Measurements from ENCODE around the gene ELAC2. TPM values are rescaled to one million over a fixed set of nuclear protein-coding genes. Genes with fewer than 3 reads are reported as not detected.

The ELAC2 gene
- total RNA-seq, 1 donor from 2014 or later: 73.7 TPM

- H3K36me3 Mint-ChIP-seq (ENCODE audit: low read depth, unreplicated experiment): peaks cover 4% of the 10 kb centered on the region
- peaks cover 9% of the 10 kb centered on the region for H3K4me1 Mint-ChIP-seq (ENCODE audit: unreplicated experiment)
- peak; percentile 28 for DNase-seq (ENCODE audit: low spot score)
- TF ChIP-seq, protein P1, sequence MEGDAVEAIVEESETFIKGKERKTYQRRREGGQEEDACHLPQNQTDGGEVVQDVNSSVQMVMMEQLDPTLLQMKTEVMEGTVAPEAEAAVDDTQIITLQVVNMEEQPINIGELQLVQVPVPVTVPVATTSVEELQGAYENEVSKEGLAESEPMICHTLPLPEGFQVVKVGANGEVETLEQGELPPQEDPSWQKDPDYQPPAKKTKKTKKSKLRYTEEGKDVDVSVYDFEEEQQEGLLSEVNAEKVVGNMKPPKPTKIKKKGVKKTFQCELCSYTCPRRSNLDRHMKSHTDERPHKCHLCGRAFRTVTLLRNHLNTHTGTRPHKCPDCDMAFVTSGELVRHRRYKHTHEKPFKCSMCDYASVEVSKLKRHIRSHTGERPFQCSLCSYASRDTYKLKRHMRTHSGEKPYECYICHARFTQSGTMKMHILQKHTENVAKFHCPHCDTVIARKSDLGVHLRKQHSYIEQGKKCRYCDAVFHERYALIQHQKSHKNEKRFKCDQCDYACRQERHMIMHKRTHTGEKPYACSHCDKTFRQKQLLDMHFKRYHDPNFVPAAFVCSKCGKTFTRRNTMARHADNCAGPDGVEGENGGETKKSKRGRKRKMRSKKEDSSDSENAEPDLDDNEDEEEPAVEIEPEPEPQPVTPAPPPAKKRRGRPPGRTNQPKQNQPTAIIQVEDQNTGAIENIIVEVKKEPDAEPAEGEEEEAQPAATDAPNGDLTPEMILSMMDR (IDR thresholded peaks at IDR 0.05; ENCODE audit: unreplicated experiment): no peak
- peak overlapping the region; percentile 28 for H3K27ac Mint-ChIP-seq (ENCODE audit: unreplicated experiment)
- H3K9me3 Mint-ChIP-seq (ENCODE audit: unreplicated experiment): no peaks in the 10 kb centered on the region
- no peaks in the 10 kb centered on the region for H3K27me3 Mint-ChIP-seq (ENCODE audit: unreplicated experiment)
- no peak overlapping the region for H3K4me3 Mint-ChIP-seq (ENCODE audit: unreplicated experiment)
Measured at GRCh38 chr17:12977008-12977751, 40.6 kb downstream of the ELAC2 start.

DNA sequence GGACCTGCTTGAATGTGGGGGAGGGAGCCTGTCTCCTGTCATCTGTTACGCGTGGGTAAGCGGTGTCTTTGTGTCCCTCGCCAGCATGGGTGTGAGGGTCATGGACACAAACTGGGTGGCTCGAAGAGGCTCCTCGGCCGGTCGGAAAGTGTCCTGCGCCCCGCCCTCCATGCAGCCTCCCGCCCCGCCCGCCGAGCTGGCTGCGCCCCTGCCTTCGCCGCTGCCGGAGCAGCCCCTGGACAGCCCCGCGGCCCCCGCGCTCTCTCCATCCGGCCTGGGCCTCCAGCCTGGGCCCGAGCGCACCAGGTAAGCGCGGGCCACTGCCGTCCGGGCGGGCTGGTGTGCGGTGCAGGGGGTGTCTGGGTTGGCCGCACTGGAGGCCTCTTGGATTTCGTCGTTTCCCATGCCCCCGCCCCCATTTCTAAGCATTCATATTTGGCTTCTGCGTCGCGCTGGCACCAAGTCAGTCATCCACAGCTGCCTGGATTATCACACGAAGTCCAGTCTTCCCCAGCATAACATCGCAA, 43.8 kb downstream of the ELAC2 start:
- no peaks in the 10 kb centered on the region for H3K9me3 Mint-ChIP-seq (ENCODE audit: unreplicated experiment)
- peaks cover 9% of the 10 kb centered on the region for H3K4me1 Mint-ChIP-seq (ENCODE audit: unreplicated experiment)
- H3K27me3 Mint-ChIP-seq (ENCODE audit: unreplicated experiment): peaks cover 1% of the 10 kb centered on the region
- TF ChIP-seq, protein P1 (IDR thresholded peaks at IDR 0.05; ENCODE audit: unreplicated experiment): no peak
- peaks cover 4% of the 10 kb centered on the region for H3K36me3 Mint-ChIP-seq (ENCODE audit: low read depth, unreplicated experiment)
- no peak overlapping the region for H3K27ac Mint-ChIP-seq (ENCODE audit: unreplicated experiment)
- H3K4me3 Mint-ChIP-seq (ENCODE audit: unreplicated experiment): no peak overlapping the region
- DNase-seq (ENCODE audit: low spot score): peak; percentile 22

- Mint-ChIP-seq H3K4me1 (ENCODE audit: unreplicated experiment) (peaks cover 9% of the 10 kb centered on the region), H3K36me3 (ENCODE audit: low read depth, unreplicated experiment) (peaks cover 4% of the 10 kb centered on the region), H3K27me3 (ENCODE audit: unreplicated experiment) (peaks cover 1% of the 10 kb centered on the region), H3K27ac (ENCODE audit: unreplicated experiment) (no peak overlapping the region), H3K4me3 (ENCODE audit: unreplicated experiment) (no peak overlapping the region), H3K9me3 (ENCODE audit: unreplicated experiment) (no peaks in the 10 kb centered on the region)
- TF ChIP-seq, protein P1 (IDR thresholded peaks at IDR 0.05; ENCODE audit: unreplicated experiment): no peak
- no peak for DNase-seq (ENCODE audit: low spot score)
Measured at GRCh38 chr17:12973496-12974004, 44.3 kb downstream of the ELAC2 start.

- TF ChIP-seq, protein P1 (IDR thresholded peaks at IDR 0.05; ENCODE audit: unreplicated experiment): no peak
- Mint-ChIP-seq H3K27me3 (ENCODE audit: unreplicated experiment) (peaks cover 4% of the 10 kb centered on the region), H3K4me1 (ENCODE audit: unreplicated experiment) (peaks cover 6% of the 10 kb centered on the region), H3K36me3 (ENCODE audit: low read depth, unreplicated experiment) (peaks cover 3% of the 10 kb centered on the region), H3K27ac (ENCODE audit: unreplicated experiment) (no peak overlapping the region), H3K4me3 (ENCODE audit: unreplicated experiment) (no peak overlapping the region), H3K9me3 (ENCODE audit: unreplicated experiment) (no peaks in the 10 kb centered on the region)
- no peak for DNase-seq (ENCODE audit: low spot score)
Measured at GRCh38 chr17:12967962-12968361, 49.9 kb downstream of the ELAC2 start.

DNA sequence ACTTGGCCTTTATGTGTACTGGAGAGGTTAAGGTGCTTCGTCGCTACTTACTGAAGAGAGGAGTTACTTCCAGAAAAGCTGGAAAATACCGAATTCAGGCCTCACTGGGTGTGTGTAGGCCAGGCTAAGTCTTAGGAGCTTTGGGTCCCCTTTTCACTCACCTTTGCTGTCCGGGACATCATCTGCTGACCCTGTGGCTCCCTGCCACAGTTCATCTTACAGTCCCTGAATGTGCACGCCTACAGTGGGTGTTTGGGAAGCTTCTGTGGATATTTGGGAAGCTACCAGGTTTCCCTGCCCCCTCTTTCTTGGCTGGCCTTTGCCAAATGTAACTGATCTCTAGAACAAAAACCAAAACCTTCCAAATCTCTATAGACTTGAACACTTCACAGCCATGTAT, 51.4 kb downstream of the ELAC2 start:
- no peak overlapping the region for H3K4me3 Mint-ChIP-seq (ENCODE audit: unreplicated experiment)
- no peak overlapping the region for H3K27ac Mint-ChIP-seq (ENCODE audit: unreplicated experiment)
- DNase-seq (ENCODE audit: low spot score): no peak
- H3K9me3 Mint-ChIP-seq (ENCODE audit: unreplicated experiment): no peaks in the 10 kb centered on the region
- TF ChIP-seq, protein P1 (IDR thresholded peaks at IDR 0.05; ENCODE audit: unreplicated experiment): no peak
- peaks cover 11% of the 10 kb centered on the region for H3K36me3 Mint-ChIP-seq (ENCODE audit: low read depth, unreplicated experiment)
- H3K4me1 Mint-ChIP-seq (ENCODE audit: unreplicated experiment): peaks cover 6% of the 10 kb centered on the region
- peaks cover 3% of the 10 kb centered on the region for H3K27me3 Mint-ChIP-seq (ENCODE audit: unreplicated experiment)
